ENCODE results near the gene VWA3B.
"Not testable (repeated sequence)": the region's sequence is repeated elsewhere in the genome, so short reads cannot be mapped to it uniquely, and the experiment has no call there.

- TF ChIP-seq CTCF (IDR thresholded peaks at IDR 0.05); ZFX (IDR thresholded peaks at IDR 0.05; ENCODE audit: borderline replicate concordance): not testable (repeated sequence)
Observed at GRCh38 chr2:98147900-98148299, 60.9 kb downstream of the VWA3B start.
